Activated T-helper 17 cell treated with anti-CD3 and anti-CD28 coated beads, Interleukin-2, amount 50 U/mL, for 72 hours (primary cell): ENCODE results near the gene LRRC7. TPM values are rescaled to one million over a fixed set of nuclear protein-coding genes. Genes with fewer than 3 reads are reported as not detected.

Source experiments
- ATAC-seq: fragments of 150-1000 bp; cut with Tn5 transposase; replicated peaks from 2 replicates; pipeline ENCODE4 v1.10.0; 2021; ENCODE audit warnings: mild to moderate bottlenecking, moderate library complexity
- H3K27ac Mint-ChIP-seq: one replicate; pipeline ENCODE4 v1.8.0; 2022; ENCODE audit warnings: mixed read lengths
- H3K27me3 Mint-ChIP-seq: one replicate; pipeline ENCODE4 v1.8.0; 2022; ENCODE audit warnings: mixed read lengths
- H3K36me3 Mint-ChIP-seq: one replicate; pipeline ENCODE4 v1.8.0; 2022; ENCODE audit warnings: low read depth, mild to moderate bottlenecking, mixed read lengths
- H3K4me1 Mint-ChIP-seq: one replicate; pipeline ENCODE4 v1.8.0; 2022; ENCODE audit warnings: mixed read lengths
- H3K4me3 Mint-ChIP-seq: one replicate; pipeline ENCODE4 v1.8.0; 2022; ENCODE audit warnings: mild to moderate bottlenecking, mixed read lengths
- H3K9me3 Mint-ChIP-seq: one replicate; pipeline ENCODE4 v1.8.0; 2022; ENCODE audit warnings: mixed read lengths
- total RNA-seq, 2 donors: library from RNA; stranded (reverse); gene quantifications; one replicate each; pipeline ENCODE4 v1.2.3, GENCODE V29; 2022

LRRC7 gene
- total RNA-seq, 2 donors from 2014 or later = not detected

DNA sequence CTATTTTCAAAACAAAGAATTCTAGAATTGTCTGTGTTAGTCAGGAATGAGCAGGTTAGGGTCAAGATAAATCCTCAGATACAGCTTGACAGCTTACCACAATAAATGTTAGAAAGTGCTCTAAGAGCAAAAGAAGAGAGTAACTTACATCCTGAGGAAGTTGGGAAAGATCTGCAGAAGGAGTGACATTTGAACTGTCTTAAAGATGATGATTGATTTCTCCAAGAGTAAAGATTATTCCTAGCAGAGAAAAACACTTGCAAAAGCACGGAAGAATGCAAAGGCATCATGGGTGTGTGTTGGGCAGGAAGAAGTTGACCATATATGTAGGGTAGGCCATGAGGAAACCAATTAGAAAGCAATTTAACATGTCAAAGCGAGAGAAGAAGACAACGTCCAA, 175.4 kb downstream of the LRRC7 start:
- no peak overlapping the region for H3K27ac Mint-ChIP-seq
- no peak for ATAC-seq
- H3K9me3 Mint-ChIP-seq = no peaks in the 10 kb centered on the region
- no peaks in the 10 kb centered on the region for H3K36me3 Mint-ChIP-seq
- no peaks in the 10 kb centered on the region for H3K4me1 Mint-ChIP-seq
- no peaks in the 10 kb centered on the region for H3K27me3 Mint-ChIP-seq
- no peak overlapping the region for H3K4me3 Mint-ChIP-seq

DNA sequence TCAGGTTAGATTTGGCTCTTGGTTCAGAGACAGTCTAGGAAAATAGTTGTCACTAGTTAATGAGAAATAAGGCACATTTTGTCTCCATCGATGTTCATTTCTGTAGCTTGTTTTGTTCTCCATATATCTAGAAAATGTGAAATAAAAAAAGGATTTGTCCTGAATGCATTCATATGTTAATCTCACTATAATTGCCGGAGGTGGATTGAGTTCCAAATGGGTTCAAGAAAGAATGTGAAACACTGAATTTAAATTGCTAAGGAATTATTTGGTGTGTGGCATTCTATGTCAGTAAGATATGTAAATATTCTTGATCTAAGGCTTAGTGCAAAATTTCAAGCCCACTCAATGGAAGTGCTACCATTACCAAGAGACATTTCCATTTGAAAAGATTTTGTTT, 176.7 kb downstream of the LRRC7 start:
- Mint-ChIP-seq H3K27me3 (no peaks in the 10 kb centered on the region), H3K36me3 (no peaks in the 10 kb centered on the region), H3K27ac (no peak overlapping the region)

DNA sequence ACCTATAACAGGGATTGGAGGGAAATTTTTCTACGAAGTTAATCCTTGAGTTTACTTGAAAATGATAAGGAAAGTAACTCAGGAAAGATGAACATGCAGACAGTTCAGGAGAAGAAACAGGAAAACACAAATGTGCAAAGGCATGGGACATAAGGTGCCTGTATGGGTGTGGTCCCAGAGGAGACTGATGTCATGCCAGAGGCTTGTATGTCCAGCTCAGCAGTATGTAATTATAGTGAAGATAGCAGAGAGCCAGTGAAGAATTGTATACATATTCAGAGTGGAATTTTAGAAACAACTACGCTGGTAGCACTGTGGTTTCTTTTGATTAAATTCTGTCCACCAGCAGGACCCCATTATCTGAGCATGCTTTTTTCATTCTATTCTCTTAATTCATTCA, 179.5 kb downstream of the LRRC7 start:
- H3K27me3 Mint-ChIP-seq = no peaks in the 10 kb centered on the region
- no peak overlapping the region for H3K27ac Mint-ChIP-seq
- H3K4me1 Mint-ChIP-seq = no peaks in the 10 kb centered on the region
- no peaks in the 10 kb centered on the region for H3K9me3 Mint-ChIP-seq
- H3K36me3 Mint-ChIP-seq = no peaks in the 10 kb centered on the region
- no peak overlapping the region for H3K4me3 Mint-ChIP-seq
- ATAC-seq = no peak

More for the DNA sequence above, 176.7 kb downstream of the LRRC7 start:
- Mint-ChIP-seq H3K4me1 (no peaks in the 10 kb centered on the region), H3K4me3 (no peak overlapping the region), H3K9me3 (no peaks in the 10 kb centered on the region)
- no peak for ATAC-seq

DNA sequence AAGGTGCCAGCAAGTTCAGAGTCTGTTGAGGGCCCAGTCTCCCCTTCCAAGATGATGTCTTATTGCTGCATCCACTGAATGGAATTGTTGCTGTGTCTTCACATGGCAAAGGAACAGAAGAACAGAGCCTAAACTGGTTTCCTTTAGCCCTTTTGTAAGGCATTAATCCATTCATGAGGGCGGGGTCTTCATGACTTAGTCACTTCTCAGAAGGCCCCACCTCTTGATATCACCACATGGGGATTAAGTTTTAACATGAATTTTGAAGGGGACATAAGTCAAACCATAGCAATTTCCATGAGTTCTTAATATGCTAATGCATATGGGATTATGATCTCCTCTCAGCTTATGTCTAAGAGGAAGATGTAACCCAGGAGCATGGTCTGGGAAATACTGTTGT, 182.9 kb downstream of the LRRC7 start:
- Mint-ChIP-seq H3K27me3 (no peaks in the 10 kb centered on the region), H3K4me1 (no peaks in the 10 kb centered on the region), H3K4me3 (no peak overlapping the region), H3K27ac (no peak overlapping the region), H3K36me3 (no peaks in the 10 kb centered on the region), H3K9me3 (no peaks in the 10 kb centered on the region)
- ATAC-seq = no peak

DNA sequence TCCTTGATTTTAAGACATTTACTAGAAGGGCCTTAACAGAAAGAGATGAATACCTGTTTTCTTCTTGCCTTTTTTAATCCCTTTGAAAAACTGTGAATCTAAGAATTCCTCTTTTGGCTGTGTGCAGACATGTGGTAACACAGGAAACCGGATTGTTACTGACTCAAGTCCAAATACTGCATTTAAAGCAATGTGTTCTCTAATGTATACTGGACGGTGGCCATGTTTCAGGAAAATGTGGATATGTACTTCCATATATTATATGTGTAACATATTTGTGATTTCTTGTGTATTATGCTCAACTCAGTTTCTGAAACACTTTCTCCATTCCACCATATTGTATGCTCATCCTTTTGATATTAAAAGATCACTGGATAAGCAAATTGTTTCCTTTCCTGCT, 185.1 kb downstream of the LRRC7 start:
- Mint-ChIP-seq H3K27ac (no peak overlapping the region), H3K36me3 (no peaks in the 10 kb centered on the region), H3K4me3 (no peak overlapping the region), H3K27me3 (no peaks in the 10 kb centered on the region), H3K4me1 (no peaks in the 10 kb centered on the region), H3K9me3 (no peaks in the 10 kb centered on the region)
- no peak for ATAC-seq

DNA sequence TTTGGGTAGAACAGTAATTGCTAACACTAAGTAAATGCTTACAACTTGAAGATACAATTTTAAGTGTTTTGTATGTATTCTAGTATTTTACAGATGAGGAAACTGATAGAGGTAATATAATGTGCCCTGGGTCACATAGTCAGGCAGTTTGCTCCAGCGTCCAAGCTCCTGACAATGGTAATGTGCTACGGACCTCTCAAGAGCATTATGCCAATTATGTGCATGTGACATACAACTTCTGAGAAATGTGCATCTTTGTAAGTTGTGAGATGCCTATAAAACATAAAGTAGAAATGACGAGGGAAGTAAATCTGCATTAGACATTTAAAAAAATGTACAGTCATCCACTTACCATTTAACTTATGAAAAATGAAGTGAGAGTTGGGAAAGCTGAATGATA, 186.8 kb downstream of the LRRC7 start:
- peaks cover 4% of the 10 kb centered on the region for H3K9me3 Mint-ChIP-seq
- H3K27me3 Mint-ChIP-seq = no peaks in the 10 kb centered on the region
- no peak overlapping the region for H3K4me3 Mint-ChIP-seq
- H3K4me1 Mint-ChIP-seq = no peaks in the 10 kb centered on the region
- ATAC-seq = no peak
- no peaks in the 10 kb centered on the region for H3K36me3 Mint-ChIP-seq
- H3K27ac Mint-ChIP-seq = no peak overlapping the region

DNA sequence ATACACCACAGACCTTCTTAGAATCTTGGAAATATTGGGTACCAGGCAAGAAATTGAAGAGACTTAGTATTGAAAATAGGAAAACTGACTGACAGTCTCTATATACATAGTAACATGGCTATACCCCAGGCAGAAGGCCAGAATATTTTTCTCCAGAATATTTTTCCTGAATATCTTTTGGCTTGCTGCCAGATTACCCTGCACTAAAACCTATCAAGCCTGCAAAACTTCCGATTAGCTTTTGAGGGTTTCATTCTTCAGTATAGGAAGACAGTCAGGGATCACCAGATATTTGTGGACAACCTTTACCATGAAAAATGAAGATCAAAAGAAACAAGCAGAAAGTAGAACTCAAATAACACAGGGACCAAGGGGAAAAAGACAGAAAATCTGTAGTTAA, 187.9 kb downstream of the LRRC7 start:
- no peaks in the 10 kb centered on the region for H3K36me3 Mint-ChIP-seq
- no peaks in the 10 kb centered on the region for H3K27me3 Mint-ChIP-seq
- no peaks in the 10 kb centered on the region for H3K4me1 Mint-ChIP-seq
- H3K4me3 Mint-ChIP-seq = no peak overlapping the region
- no peak overlapping the region for H3K27ac Mint-ChIP-seq
- H3K9me3 Mint-ChIP-seq = peaks cover 4% of the 10 kb centered on the region
- ATAC-seq = no peak

DNA sequence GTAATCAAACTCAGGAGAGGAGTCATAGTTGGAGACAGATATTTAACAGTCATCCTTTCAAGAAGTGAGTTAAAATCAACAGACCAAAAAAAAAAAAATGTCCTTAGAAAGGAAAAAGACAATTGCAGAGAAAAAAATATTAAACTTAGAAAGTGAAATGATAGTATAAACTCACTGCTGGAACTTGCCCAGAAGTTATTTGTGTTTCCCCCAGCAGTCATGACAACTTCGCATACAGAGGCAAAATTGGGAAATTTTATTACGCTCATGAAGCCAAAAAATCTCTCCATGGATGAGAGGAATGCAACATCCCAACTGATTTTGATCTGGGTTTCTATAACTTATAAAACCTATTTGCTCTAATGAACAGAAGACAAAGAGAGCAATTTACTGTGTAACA, 198.2 kb downstream of the LRRC7 start:
- Mint-ChIP-seq H3K27me3 (no peaks in the 10 kb centered on the region), H3K36me3 (no peaks in the 10 kb centered on the region), H3K9me3 (peaks cover 8% of the 10 kb centered on the region), H3K27ac (no peak overlapping the region), H3K4me3 (no peak overlapping the region), H3K4me1 (no peaks in the 10 kb centered on the region)
- no peak for ATAC-seq

DNA sequence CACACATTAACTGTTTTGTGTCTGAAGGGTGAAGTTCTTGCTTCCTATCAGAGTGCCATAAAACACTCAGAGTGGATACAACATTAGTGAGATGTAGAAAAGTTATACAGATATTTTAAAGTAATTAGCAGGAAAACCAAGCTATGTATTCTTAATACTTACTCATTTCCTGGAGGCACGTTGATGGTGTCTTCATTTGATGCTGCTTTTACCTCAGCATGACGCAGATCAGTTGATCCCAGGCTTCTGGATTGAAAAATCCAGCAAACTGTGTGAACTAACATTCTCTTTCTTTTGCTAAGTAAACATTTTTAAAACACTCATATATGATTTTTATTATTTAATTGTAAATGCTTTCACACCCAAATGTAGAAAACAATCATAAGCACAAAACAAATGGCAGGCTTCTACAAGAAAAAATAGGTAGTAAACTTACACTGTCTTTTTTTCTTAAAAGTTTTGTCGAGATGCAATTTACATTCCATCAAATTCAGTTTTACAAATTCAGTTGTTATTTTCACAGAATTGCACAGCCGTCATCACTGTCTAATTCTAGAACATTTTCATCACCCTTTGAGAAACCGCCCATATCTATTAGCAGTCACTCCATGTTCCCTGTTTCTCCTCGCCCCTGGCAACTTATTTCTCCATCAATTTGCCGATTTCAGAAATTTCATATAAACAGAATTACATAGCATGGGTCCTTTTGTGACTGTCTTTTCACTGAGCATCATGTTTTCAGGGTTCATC, 198.9 kb downstream of the LRRC7 start:
- Mint-ChIP-seq H3K27ac (no peak overlapping the region), H3K4me1 (no peaks in the 10 kb centered on the region), H3K9me3 (peaks cover 8% of the 10 kb centered on the region), H3K27me3 (no peaks in the 10 kb centered on the region), H3K36me3 (no peaks in the 10 kb centered on the region), H3K4me3 (no peak overlapping the region)
- no peak for ATAC-seq

DNA sequence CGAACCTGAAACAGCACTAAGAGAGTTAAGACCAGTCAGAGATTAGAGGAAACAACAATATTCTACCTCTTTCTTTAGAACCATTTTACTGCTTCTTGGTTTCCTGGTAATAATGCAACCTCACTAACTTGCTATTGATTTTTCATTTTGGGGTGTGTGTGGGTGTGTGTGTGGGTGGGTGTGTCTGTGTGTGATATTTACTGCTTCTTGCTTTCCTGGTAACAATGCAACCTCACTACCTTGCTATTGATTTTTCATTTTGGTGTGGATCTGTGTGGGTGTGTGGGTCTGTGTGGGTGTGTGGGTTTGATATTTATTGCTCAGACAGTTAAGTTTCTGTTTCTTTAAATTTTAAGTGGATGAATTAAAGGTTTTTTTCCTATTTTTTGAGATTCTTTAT, 208.8 kb downstream of the LRRC7 start:
- Mint-ChIP-seq H3K9me3 (peaks cover 14% of the 10 kb centered on the region), H3K4me1 (no peaks in the 10 kb centered on the region), H3K27me3 (no peaks in the 10 kb centered on the region), H3K4me3 (no peak overlapping the region), H3K36me3 (no peaks in the 10 kb centered on the region), H3K27ac (no peak overlapping the region)
- no peak for ATAC-seq

DNA sequence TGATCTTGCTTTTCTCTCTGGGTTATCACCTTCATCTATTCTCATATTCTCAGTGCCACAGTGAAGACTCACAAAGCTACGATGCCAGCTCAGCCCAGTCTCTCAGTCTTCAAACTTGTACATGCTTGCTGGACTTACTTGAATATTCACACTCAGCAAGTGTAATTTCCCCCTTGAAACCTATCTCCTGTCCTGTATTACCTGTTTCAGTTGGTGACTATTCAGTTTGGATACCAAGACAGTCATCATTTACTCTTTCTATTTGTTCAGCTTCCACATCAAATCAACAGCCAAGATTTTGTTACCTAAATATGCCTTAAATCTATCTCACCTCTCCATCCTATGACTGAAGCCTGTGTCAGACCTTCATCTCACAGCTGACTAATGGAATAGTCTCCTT, 209.7 kb downstream of the LRRC7 start:
- H3K27me3 Mint-ChIP-seq = no peaks in the 10 kb centered on the region
- ATAC-seq = no peak
- peaks cover 14% of the 10 kb centered on the region for H3K9me3 Mint-ChIP-seq
- no peak overlapping the region for H3K4me3 Mint-ChIP-seq
- no peaks in the 10 kb centered on the region for H3K36me3 Mint-ChIP-seq
- H3K27ac Mint-ChIP-seq = no peak overlapping the region
- H3K4me1 Mint-ChIP-seq = no peaks in the 10 kb centered on the region

DNA sequence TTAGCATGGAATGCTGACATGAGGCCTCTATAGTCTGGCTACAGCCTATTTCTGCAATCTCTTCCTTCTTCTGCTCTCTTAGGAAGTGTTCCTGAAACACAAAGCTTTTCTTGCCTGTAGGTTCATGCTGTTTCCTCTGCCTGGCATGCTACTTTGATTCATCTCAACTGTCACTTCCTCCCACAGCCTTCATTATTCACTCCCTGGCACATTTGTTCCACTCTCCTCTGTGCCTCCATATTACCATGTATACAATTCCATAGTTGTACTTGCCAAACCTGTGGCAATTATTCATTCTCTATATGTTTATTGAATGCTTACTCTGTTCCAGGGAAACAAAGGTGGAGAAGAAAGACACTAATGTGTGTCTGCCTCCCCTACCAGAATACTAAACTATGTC, 210.2 kb downstream of the LRRC7 start:
- no peak for ATAC-seq
- peaks cover 14% of the 10 kb centered on the region for H3K9me3 Mint-ChIP-seq
- H3K4me3 Mint-ChIP-seq = no peak overlapping the region
- H3K4me1 Mint-ChIP-seq = no peaks in the 10 kb centered on the region
- H3K27me3 Mint-ChIP-seq = no peaks in the 10 kb centered on the region
- H3K36me3 Mint-ChIP-seq = no peaks in the 10 kb centered on the region
- H3K27ac Mint-ChIP-seq = no peak overlapping the region

DNA sequence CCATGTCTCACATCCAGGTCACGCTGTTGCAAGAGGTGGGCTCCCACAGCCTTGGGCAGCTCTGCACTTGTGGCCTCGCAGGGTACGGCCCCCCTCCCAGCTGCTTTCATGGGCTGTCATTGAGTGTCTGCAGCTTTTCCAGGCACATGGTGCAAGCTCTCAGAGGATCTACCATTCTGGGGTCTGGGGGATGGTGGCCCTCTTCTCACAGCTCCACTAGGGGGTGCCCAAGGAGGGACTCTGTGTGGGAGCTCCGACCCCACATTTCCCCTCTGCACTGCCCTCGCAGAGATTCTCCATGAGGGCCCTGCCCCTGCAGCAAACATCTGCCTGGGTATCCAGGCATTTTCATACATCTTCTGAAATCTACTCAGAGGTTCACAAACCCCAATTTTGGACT, 219.4 kb downstream of the LRRC7 start:
- H3K27me3 Mint-ChIP-seq = no peaks in the 10 kb centered on the region
- no peak overlapping the region for H3K27ac Mint-ChIP-seq
- no peaks in the 10 kb centered on the region for H3K4me1 Mint-ChIP-seq
- peaks cover 3% of the 10 kb centered on the region for H3K9me3 Mint-ChIP-seq
- no peak overlapping the region for H3K4me3 Mint-ChIP-seq
- ATAC-seq = no peak
- H3K36me3 Mint-ChIP-seq = no peaks in the 10 kb centered on the region

DNA sequence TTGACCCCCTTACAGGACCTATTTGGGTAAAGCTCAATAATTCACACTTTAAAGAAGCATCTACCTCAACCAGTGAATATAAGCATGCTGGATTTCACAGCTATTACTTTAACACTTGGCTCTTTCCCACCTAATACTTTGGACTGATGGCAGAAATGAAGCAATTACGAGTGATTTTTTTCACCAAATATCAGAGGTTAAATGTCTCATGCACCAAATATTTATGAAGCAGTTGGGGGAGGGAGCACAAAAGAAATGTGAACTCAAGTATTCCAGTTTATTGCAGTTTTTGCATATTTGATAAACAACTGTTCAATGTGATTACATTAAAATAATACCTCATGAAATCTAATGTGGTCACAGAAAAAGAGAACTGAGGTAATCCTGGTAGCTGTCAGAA, 223.6 kb downstream of the LRRC7 start:
- no peak for ATAC-seq
- no peak overlapping the region for H3K27ac Mint-ChIP-seq

DNA sequence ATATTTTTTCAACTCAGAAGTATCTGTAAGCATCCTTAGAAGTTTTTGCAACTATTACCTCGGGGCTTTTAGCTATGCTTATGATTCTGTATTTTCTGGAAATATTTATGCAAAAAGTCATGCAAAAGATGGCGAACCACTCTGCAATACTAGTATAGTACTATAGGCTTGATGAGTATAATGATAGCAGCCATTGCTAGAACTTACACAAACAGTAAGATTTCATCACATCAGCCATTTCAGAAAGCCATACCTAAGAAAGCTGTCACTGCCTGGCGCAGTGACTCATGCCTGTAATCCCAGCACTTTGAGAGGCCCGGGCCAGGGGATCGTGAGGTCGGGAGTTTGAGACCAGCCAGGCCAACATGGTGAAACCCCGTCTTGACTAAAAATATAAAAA, 227.1 kb downstream of the LRRC7 start:
- H3K27ac Mint-ChIP-seq = no peak overlapping the region
- ATAC-seq = no peak
- no peak overlapping the region for H3K4me3 Mint-ChIP-seq
- peaks cover 4% of the 10 kb centered on the region for H3K9me3 Mint-ChIP-seq
- H3K27me3 Mint-ChIP-seq = no peaks in the 10 kb centered on the region
- H3K4me1 Mint-ChIP-seq = no peaks in the 10 kb centered on the region
- no peaks in the 10 kb centered on the region for H3K36me3 Mint-ChIP-seq

More for the DNA sequence above, 223.6 kb downstream of the LRRC7 start:
- Mint-ChIP-seq H3K27me3 (no peaks in the 10 kb centered on the region), H3K4me1 (no peaks in the 10 kb centered on the region), H3K9me3 (peaks cover 6% of the 10 kb centered on the region), H3K4me3 (no peak overlapping the region), H3K36me3 (no peaks in the 10 kb centered on the region)

DNA sequence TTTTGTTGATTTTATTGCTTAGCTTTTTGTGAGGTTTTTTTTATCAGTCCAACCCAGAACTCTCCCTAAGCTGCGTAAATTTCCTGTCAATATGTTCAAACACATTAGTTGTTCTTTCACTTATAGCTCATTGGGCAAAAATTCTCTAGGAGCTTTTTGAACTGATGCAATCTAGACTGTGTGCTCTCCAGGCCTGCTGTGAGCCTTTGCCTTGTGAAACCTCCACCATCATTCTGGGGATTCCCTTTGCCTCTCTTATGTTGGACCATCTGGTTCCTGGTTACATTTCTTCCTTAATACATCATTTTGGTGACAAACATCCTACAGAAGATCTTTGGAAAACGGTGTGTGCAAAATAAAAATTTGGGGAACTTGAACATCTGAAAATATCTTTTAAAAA, 247.2 kb downstream of the LRRC7 start:
- no peaks in the 10 kb centered on the region for H3K9me3 Mint-ChIP-seq
- H3K4me3 Mint-ChIP-seq = no peak overlapping the region
- H3K4me1 Mint-ChIP-seq = no peaks in the 10 kb centered on the region
- no peak for ATAC-seq
- no peaks in the 10 kb centered on the region for H3K27me3 Mint-ChIP-seq
- no peak overlapping the region for H3K27ac Mint-ChIP-seq
- no peaks in the 10 kb centered on the region for H3K36me3 Mint-ChIP-seq
